Measurements from ENCODE around the gene C1QTNF1.

C1QTNF1 gene

GRCh38 chr17:79080349-79080748 lies 56.4 kb downstream of the C1QTNF1 start:
- no peak for DNase-seq (ENCODE audit: low spot score)

GRCh38 chr17:79080761-79081290 lies 56.9 kb downstream of the C1QTNF1 start:
- DNase-seq (ENCODE audit: low spot score) = no peak

- DNase-seq (ENCODE audit: low spot score) = no peak
These were observed 57.8 kb downstream of the C1QTNF1 start for GRCh38 chr17:79081571-79082276.

- DNase-seq (ENCODE audit: low spot score) = peak; percentile 58
These were observed 58.6 kb downstream of the C1QTNF1 start for GRCh38 chr17:79082311-79083190.

- no peak for DNase-seq (ENCODE audit: low spot score)
These were observed 59.4 kb downstream of the C1QTNF1 start for GRCh38 chr17:79083191-79083971.

- no peak for DNase-seq (ENCODE audit: low spot score)
These were observed 60.6 kb downstream of the C1QTNF1 start for GRCh38 chr17:79084291-79085153.

- no peak for DNase-seq (ENCODE audit: low spot score)
These were observed 61.4 kb downstream of the C1QTNF1 start for GRCh38 chr17:79085154-79085920.

GRCh38 chr17:79085921-79086551 lies 62.1 kb downstream of the C1QTNF1 start:
- DNase-seq (ENCODE audit: low spot score) = no peak

GRCh38 chr17:79086609-79087427 lies 62.8 kb downstream of the C1QTNF1 start:
- DNase-seq (ENCODE audit: low spot score) = no peak

- DNase-seq (ENCODE audit: low spot score) = peak; percentile 81
These were observed 63.6 kb downstream of the C1QTNF1 start for GRCh38 chr17:79087428-79088143.

- no peak for DNase-seq (ENCODE audit: low spot score)
These were observed 64.5 kb downstream of the C1QTNF1 start for GRCh38 chr17:79088247-79088996.

GRCh38 chr17:79088997-79089328 lies 65.0 kb downstream of the C1QTNF1 start:
- DNase-seq (ENCODE audit: low spot score) = no peak

- DNase-seq (ENCODE audit: low spot score) = no peak
These were observed 65.9 kb downstream of the C1QTNF1 start for GRCh38 chr17:79089720-79090442.

GRCh38 chr17:79090443-79091225 lies 66.7 kb downstream of the C1QTNF1 start:
- DNase-seq (ENCODE audit: low spot score) = peak; percentile 53

- no peak for DNase-seq (ENCODE audit: low spot score)
These were observed 67.3 kb downstream of the C1QTNF1 start for GRCh38 chr17:79091226-79091670.

- DNase-seq (ENCODE audit: low spot score) = no peak
These were observed 68.6 kb downstream of the C1QTNF1 start for GRCh38 chr17:79092567-79092966.

Data from AG08395 (cell line).